Adrenal gland (tissue), 5 donors: ENCODE data around the gene SPDYE17.
"Not testable (repeated sequence)": the region's sequence is repeated elsewhere in the genome, so short reads cannot be mapped to it uniquely, and the experiment has no call there.

Experiments
- POLR2A ChIP-seq, 2 donors: fragments of 450-650 bp; IDR thresholded peaks; one replicate each; pipeline ENCODE4 v1.6.1; 2017; ENCODE audit warnings: antibody characterized with exemption in 2 of 2, mild to moderate bottlenecking in 2 of 2, moderate library complexity in 1 of 2
- TF ChIP-seq, protein P1 (sequence below), 6 experiments: fragments of 450-650 bp in 4 of 6; fragments of 200-600 bp in 2 of 6; sonication (generic) in 1 of 6; IDR thresholded peaks; 1 replicate in 5 of 6; 2 replicates in 1 of 6; pipeline versions ENCODE4 v1.5.1 to v1.8.0; 2016 to 2021; ENCODE audit warnings: antibody characterized with exemption in 6 of 6, mild to moderate bottlenecking in 2 of 6, moderate library complexity in 1 of 6
- donor health status: DM: no; HTN: no; CAD: no.

DNA sequence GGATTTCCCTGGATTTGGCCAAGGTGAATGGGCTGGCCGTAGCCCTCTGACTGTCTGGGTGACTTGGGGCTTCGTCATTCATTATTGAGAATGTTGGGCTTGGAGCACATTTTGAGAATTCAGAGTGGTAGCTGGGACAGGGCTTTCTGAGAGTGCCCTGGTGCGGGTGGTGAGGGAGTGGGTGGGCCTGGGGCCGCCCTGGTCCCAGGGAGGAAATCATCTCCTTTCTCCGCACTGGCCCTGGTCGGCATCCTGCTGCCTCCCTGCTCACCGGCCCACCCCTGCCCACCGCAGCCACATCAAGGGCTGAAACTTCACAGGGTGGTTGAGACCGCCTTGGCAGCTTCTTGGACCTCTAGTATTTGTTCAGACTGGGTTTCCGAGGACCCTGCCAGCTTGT is 49.7 kb downstream of the SPDYE17 start:
- TF ChIP-seq, protein P1, sequence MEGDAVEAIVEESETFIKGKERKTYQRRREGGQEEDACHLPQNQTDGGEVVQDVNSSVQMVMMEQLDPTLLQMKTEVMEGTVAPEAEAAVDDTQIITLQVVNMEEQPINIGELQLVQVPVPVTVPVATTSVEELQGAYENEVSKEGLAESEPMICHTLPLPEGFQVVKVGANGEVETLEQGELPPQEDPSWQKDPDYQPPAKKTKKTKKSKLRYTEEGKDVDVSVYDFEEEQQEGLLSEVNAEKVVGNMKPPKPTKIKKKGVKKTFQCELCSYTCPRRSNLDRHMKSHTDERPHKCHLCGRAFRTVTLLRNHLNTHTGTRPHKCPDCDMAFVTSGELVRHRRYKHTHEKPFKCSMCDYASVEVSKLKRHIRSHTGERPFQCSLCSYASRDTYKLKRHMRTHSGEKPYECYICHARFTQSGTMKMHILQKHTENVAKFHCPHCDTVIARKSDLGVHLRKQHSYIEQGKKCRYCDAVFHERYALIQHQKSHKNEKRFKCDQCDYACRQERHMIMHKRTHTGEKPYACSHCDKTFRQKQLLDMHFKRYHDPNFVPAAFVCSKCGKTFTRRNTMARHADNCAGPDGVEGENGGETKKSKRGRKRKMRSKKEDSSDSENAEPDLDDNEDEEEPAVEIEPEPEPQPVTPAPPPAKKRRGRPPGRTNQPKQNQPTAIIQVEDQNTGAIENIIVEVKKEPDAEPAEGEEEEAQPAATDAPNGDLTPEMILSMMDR (IDR thresholded peaks at IDR 0.05), result not testable (repeated sequence)
- TF ChIP-seq POLR2A (IDR thresholded peaks at IDR 0.05), result not testable (repeated sequence)
